Right lobe of liver (tissue), 6 donors: ENCODE data around the gene PRKCD. TPM values are rescaled to one million over a fixed set of nuclear protein-coding genes. Genes with fewer than 3 reads are reported as not detected.
A peak's percentile ranks its signal among the peaks of the same experiment; 100 is the strongest.

ENCODE experiments used
- ATAC-seq, 4 donors: fragments of 200-7000 bp; cut with Tn5 transposase; one replicate each; pipeline ENCODE4 v1.9.1; 2020; ENCODE audit warnings: mild to moderate bottlenecking in 4 of 4, moderate library complexity in 4 of 4
- DNase-seq, 3 donors: peaks; one replicate each; pipeline ENCODE4 v3.0.0-alpha.2; 2020
- H3K27ac ChIP-seq, 3 donors: fragments of 200-600 bp; one replicate each; pipeline ENCODE4 v1.8.0; 2022
- H3K27me3 ChIP-seq, 2 donors: fragments of 200-600 bp; one replicate each; pipeline ENCODE4 v1.8.0; 2022
- H3K36me3 ChIP-seq, 4 donors: fragments of 200-600 bp; sonication (generic) in 1 of 4; one replicate each; pipeline versions ENCODE4 v1.5.1 to v1.8.0; 2017 to 2022; ENCODE audit warnings: control low read depth in 1 of 4
- H3K4me1 ChIP-seq, 4 donors: fragments of 200-600 bp; sonication (generic) in 1 of 4; one replicate each; pipeline versions ENCODE4 v1.5.1 to v1.8.0; 2017 to 2022; ENCODE audit warnings: control low read depth in 1 of 4
- H3K4me3 ChIP-seq, 3 donors: fragments of 200-600 bp; one replicate each; pipeline ENCODE4 v1.8.0; 2022
- H3K9me3 ChIP-seq, 4 donors: fragments of 200-600 bp; sonication (generic) in 1 of 4; one replicate each; pipeline versions ENCODE4 v1.5.1 to v1.8.0; 2017 to 2022; ENCODE audit warnings: control low read depth in 1 of 4
- CTCF ChIP-seq, 4 donors: fragments of 200-600 bp in 3 of 4; fragments of 450-650 bp in 1 of 4; IDR thresholded peaks; one replicate each; pipeline versions ENCODE4 v1.5.1 to v1.8.0; 2016 to 2022; ENCODE audit warnings: antibody characterized with exemption in 4 of 4, mild to moderate bottlenecking in 2 of 4
- POLR2A ChIP-seq: fragments of 450-650 bp; IDR thresholded peaks from one replicate; pipeline ENCODE4 v1.6.1; 2017; ENCODE audit warnings: antibody characterized with exemption, mild to moderate bottlenecking
- WGBS: methylation state at CpG from one replicate; pipeline ENCODE4 v1.1.6; 2018; ENCODE audit warnings: low coverage, low lambda C conversion rate; ENCODE audit not compliant: insufficient coverage; ENCODE audit errors: missing lambda C conversion rate; 5-methylcytosine and 5-hydroxymethylcytosine counted together
- intact Hi-C, 2 donors: fragments of 100-400 bp; cut with DNase I; formaldehyde crosslinking; loops; one replicate each; pipeline versions ENCODE4 v1.11.2 to v1.14.1; 2022
- total RNA-seq, 6 experiments: library from RNA; depleted of rRNA in 2 of 6; stranded (reverse); fragments of >200 nt in 2 of 6; fragmentation: NEBNext Ultra II Directional in 3 of 6; extraction: Animal tissue kit (Norgen Biotek cat#: 25700) in 3 of 6; gene quantifications; one replicate each; pipeline versions ENCODE4 v1.1.0 to v1.2.4, GENCODE V29; 2016 to 2023
- donor health status: DM: no; HTN: yes; CAD: no.
- donor health status: DM: no; HTN: no; CAD: no.
- donor health status: DM: no; HTN: no; CAD: no.
- donor health status: DM: no; HTN: yes; CAD: no.
- donor health status: DM: no; HTN: yes; CAD: no.

PRKCD gene
- total RNA-seq, 6 experiments from 2014 or later = 3.5 to 8.3 (median 5.1) TPM

GRCh38 chr3:53114412-53115074, 46.5 kb upstream of the PRKCD start:
- no peak overlapping the region for H3K27ac ChIP-seq
- TF ChIP-seq POLR2A (no peak), CTCF (IDR thresholded peaks at IDR 0.05) (no peak)
- no peaks in the 10 kb centered on the region for H3K9me3 ChIP-seq
- H3K4me3 ChIP-seq = no peak overlapping the region
- 69% methylated on average over 4 of the region's 5 CpGs for WGBS
- H3K4me1 ChIP-seq = peaks cover 0 to 14% (median 0%) of the 10 kb centered on the region in 4 donors
- intact Hi-C loops = loop anchor here in 1 of 2 donors (5.0 kb wide), 1 partner anchor 78 kb away; no protein-coding TSS in a partner anchor
- no peaks in the 10 kb centered on the region for H3K27me3 ChIP-seq
- ATAC-seq (peak in 3 of 4 donors; percentile 10 to 48 (median 40)), DNase-seq (no peak)
- H3K36me3 ChIP-seq = peaks cover 2 to 36% (median 9%) of the 10 kb centered on the region in 4 donors

- Histone ChIP-seq H3K27ac (no peak overlapping the region), H3K4me3 (no peak overlapping the region), H3K4me1 (peaks cover 0 to 9% (median 0%) of the 10 kb centered on the region in 4 donors), H3K9me3 (no peaks in the 10 kb centered on the region), H3K36me3 (peaks cover 6 to 49% (median 21%) of the 10 kb centered on the region in 4 donors), H3K27me3 (no peaks in the 10 kb centered on the region)
- ATAC-seq (no peak), DNase-seq (no peak)
- 100% methylated on average over 1 of the region's 1 CpG for WGBS
- TF ChIP-seq POLR2A = no peak
- no peak for TF ChIP-seq CTCF (IDR thresholded peaks at IDR 0.05)
- intact Hi-C loops = loop anchor here in 1 of 2 donors (5.0 kb wide), 1 partner anchor 75 kb away; no protein-coding TSS in a partner anchor
Observed at GRCh38 chr3:53116956-53117355, 44.1 kb upstream of the PRKCD start.

GRCh38 chr3:53120336-53120735, 40.7 kb upstream of the PRKCD start:
- no peak overlapping the region for H3K4me3 ChIP-seq
- peaks cover 8 to 80% (median 36%) of the 10 kb centered on the region in 4 donors for H3K36me3 ChIP-seq
- H3K9me3 ChIP-seq = no peaks in the 10 kb centered on the region
- H3K27ac ChIP-seq = no peak overlapping the region
- ATAC-seq (no peak), DNase-seq (no peak)
- no peaks in the 10 kb centered on the region for H3K4me1 ChIP-seq
- intact Hi-C loops = no loop called here
- 80% methylated on average over 5 of the region's 5 CpGs for WGBS
- no peaks in the 10 kb centered on the region for H3K27me3 ChIP-seq
- no peak for TF ChIP-seq POLR2A
- no peak for TF ChIP-seq CTCF (IDR thresholded peaks at IDR 0.05)

GRCh38 chr3:53122255-53122932, 38.6 kb upstream of the PRKCD start:
- intact Hi-C loops = no loop called here
- H3K9me3 ChIP-seq = no peaks in the 10 kb centered on the region
- H3K4me1 ChIP-seq = no peaks in the 10 kb centered on the region
- DNase-seq = no peak
- WGBS = 95% methylated on average over 4 of the region's 4 CpGs
- no peak overlapping the region for H3K27ac ChIP-seq
- no peak for TF ChIP-seq POLR2A
- TF ChIP-seq CTCF (IDR thresholded peaks at IDR 0.05) = no peak
- H3K27me3 ChIP-seq = no peaks in the 10 kb centered on the region
- H3K4me3 ChIP-seq = no peak overlapping the region
- no peak for ATAC-seq
- H3K36me3 ChIP-seq = peaks cover 8 to 80% (median 33%) of the 10 kb centered on the region in 4 donors
